HepG2 (cell line): ENCODE results near the gene NKD2.

Experiments
- CBX5 ChIP-seq: sonication (generic); formaldehyde crosslinking; IDR thresholded peaks from 2 replicates; pipeline ENCODE4 v1.4.0; 2020; ENCODE audit warnings: missing genetic modification reagents, borderline replicate concordance
- CENPX ChIP-seq: sonication (generic); formaldehyde crosslinking; IDR thresholded peaks from 2 replicates; pipeline ENCODE4 v1.9.0; 2021; ENCODE audit warnings: mild to moderate bottlenecking, missing genetic modification reagents, moderate library complexity
- ELF1 ChIP-seq: sonication (generic); formaldehyde crosslinking; IDR thresholded peaks from 2 replicates; pipeline ENCODE4 v1.4.0; 2020; ENCODE audit warnings: missing genetic modification reagents
- EP300 ChIP-seq, 3 experiments: sonication (generic) in 1 of 3; formaldehyde crosslinking in 1 of 3; IDR thresholded peaks; 2 replicates each; pipeline versions ENCODE4 v1.5.1 to v1.6.1; 2011 to 2020; ENCODE audit warnings: low read depth in 2 of 3, low read length in 2 of 3, borderline replicate concordance in 1 of 3, improper control_type of control experiment in 1 of 3, mild to moderate bottlenecking in 1 of 3, missing genetic modification reagents in 1 of 3, moderate library complexity in 1 of 3
- GABPA ChIP-seq, 2 experiments: IDR thresholded peaks; 2 replicates each; pipeline ENCODE4 v1.6.1; 2011 to 2016; ENCODE audit warnings: low read depth in 2 of 2, low read length in 1 of 2, missing biosample characterization in 1 of 2, missing genetic modification characterization in 1 of 2
- HOXA9 ChIP-seq: sonication (generic); formaldehyde crosslinking; IDR thresholded peaks from 2 replicates; pipeline ENCODE4 v1.8.1; 2022; ENCODE audit warnings: missing genetic modification reagents, mild to moderate bottlenecking, moderate library complexity, borderline replicate concordance
- MAFK ChIP-seq, 2 experiments: IDR thresholded peaks in 1 of 2; conservative IDR thresholded peaks in 1 of 2; 2 replicates each; pipeline ENCODE4 v1.6.1; 2011; ENCODE audit warnings: improper control_type of control experiment in 2 of 2, low read length in 2 of 2
- POLR2A ChIP-seq, 2 experiments: IDR thresholded peaks; 2 replicates each; pipeline ENCODE4 v1.6.1; 2011; ENCODE audit warnings: low read depth in 2 of 2, low read length in 2 of 2, mild to moderate bottlenecking in 1 of 2, moderate library complexity in 1 of 2; ENCODE audit not compliant: insufficient read depth in 1 of 2
- SATB2 ChIP-seq: sonication (generic); formaldehyde crosslinking; IDR thresholded peaks from 2 replicates; pipeline ENCODE4 v1.5.0; 2020; ENCODE audit warnings: missing genetic modification reagents
- SUZ12 ChIP-seq: fragments of 150-350 bp; IDR thresholded peaks from 2 replicates; pipeline ENCODE4 v1.6.1; 2014; ENCODE audit warnings: low read depth, low read length
- ZFP91 ChIP-seq: sonication (generic); formaldehyde crosslinking; IDR thresholded peaks from 2 replicates; pipeline ENCODE4 v1.9.0; 2022; ENCODE audit warnings: missing genetic modification reagents, mild to moderate bottlenecking, borderline replicate concordance
- ZNF350 ChIP-seq: sonication (generic); formaldehyde crosslinking; IDR thresholded peaks from 2 replicates; pipeline ENCODE4 v1.4.0; 2020; ENCODE audit warnings: mild to moderate bottlenecking, low read depth, missing genetic modification reagents, borderline replicate concordance

DNA sequence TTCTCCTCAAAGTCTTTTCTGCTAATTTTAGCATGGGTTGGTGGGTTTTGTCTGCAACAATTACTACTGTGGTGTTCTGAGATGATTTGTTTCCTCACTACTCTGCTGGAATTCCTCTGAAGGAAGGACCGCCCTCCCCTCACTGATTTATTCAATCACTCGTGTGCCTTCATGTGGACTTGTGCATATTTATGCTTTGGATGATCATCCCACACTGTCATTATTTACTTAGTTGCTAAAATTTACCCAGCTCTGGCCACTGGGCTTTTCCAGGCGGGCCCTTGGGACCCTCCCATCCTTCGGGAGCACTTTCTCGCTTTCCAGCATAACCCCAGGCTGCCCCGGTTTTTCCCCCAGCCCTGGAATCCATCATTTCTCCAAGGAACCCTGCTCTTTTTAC is 41.7 kb upstream of the NKD2 start:
- TF ChIP-seq ZFP91 (CRISPR knock-in tag), result no peak
- TF ChIP-seq ELF1, result no peak
- TF ChIP-seq CENPX (CRISPR knock-in tag), result no peak
- TF ChIP-seq CBX5 (CRISPR knock-in tag), result no peak
- no peak for TF ChIP-seq POLR2A (IDR thresholded peaks at IDR 0.05; ENCODE audit: insufficient read depth in 1 of 2, low read depth in 2 of 2, low read length in 2 of 2)
- no peak for TF ChIP-seq ZNF350
- no peak for TF ChIP-seq HOXA9 (CRISPR knock-in tag)
- TF ChIP-seq EP300 (IDR thresholded peaks at IDR 0.05; ENCODE audit: low read depth in 2 of 2, low read length in 2 of 2), result no peak
- TF ChIP-seq EP300 (CRISPR knock-in tag; IDR thresholded peaks at IDR 0.05; ENCODE audit: borderline replicate concordance), result no peak
- no peak for TF ChIP-seq SATB2 (CRISPR knock-in tag)
- TF ChIP-seq SUZ12, result no peak
- TF ChIP-seq GABPA (IDR thresholded peaks at IDR 0.05; ENCODE audit: low read depth, low read length), result no peak
- TF ChIP-seq GABPA (CRISPR knock-in tag; IDR thresholded peaks at IDR 0.05; ENCODE audit: low read depth), result no peak
- TF ChIP-seq MAFK (conservative IDR thresholded peaks at IDR 0.05 in 1 of 2, IDR thresholded peaks at IDR 0.05 in 1 of 2; ENCODE audit: low read length in 2 of 2), result no peak
